Measurements from ENCODE around the gene SLC2A9.

The SLC2A9 gene

GRCh38 chr4:9962611-9963314 lies 58.5 kb downstream of the SLC2A9 start:
- DNase-seq (ENCODE audit: low spot score), result no peak

GRCh38 chr4:9954468-9954867 lies 66.8 kb downstream of the SLC2A9 start:
- DNase-seq (ENCODE audit: low spot score), result no peak

- DNase-seq (ENCODE audit: low spot score), result no peak
Observed at GRCh38 chr4:9953089-9953488, 68.2 kb downstream of the SLC2A9 start.

GRCh38 chr4:9952415-9952950 lies 68.8 kb downstream of the SLC2A9 start:
- no peak for DNase-seq (ENCODE audit: low spot score)

GRCh38 chr4:9949573-9949972 lies 71.7 kb downstream of the SLC2A9 start:
- no peak for DNase-seq (ENCODE audit: low spot score)

GRCh38 chr4:9947168-9948062 lies 73.9 kb downstream of the SLC2A9 start:
- DNase-seq (ENCODE audit: low spot score), result no peak

- DNase-seq (ENCODE audit: low spot score), result no peak
Observed at GRCh38 chr4:9946170-9946569, 75.1 kb downstream of the SLC2A9 start.

GRCh38 chr4:9944431-9945425 lies 76.6 kb downstream of the SLC2A9 start:
- no peak for DNase-seq (ENCODE audit: low spot score)

GRCh38 chr4:9943761-9944160 lies 77.5 kb downstream of the SLC2A9 start:
- DNase-seq (ENCODE audit: low spot score), result no peak

GRCh38 chr4:9942921-9943600 lies 78.2 kb downstream of the SLC2A9 start:
- no peak for DNase-seq (ENCODE audit: low spot score)

GRCh38 chr4:9942139-9942538 lies 79.2 kb downstream of the SLC2A9 start:
- no peak for DNase-seq (ENCODE audit: low spot score)

- DNase-seq (ENCODE audit: low spot score), result no peak
Observed at GRCh38 chr4:9940041-9940440, 81.3 kb downstream of the SLC2A9 start.

GRCh38 chr4:9938933-9939332 lies 82.4 kb downstream of the SLC2A9 start:
- no peak for DNase-seq (ENCODE audit: low spot score)

GRCh38 chr4:9937078-9937477 lies 84.2 kb downstream of the SLC2A9 start:
- no peak for DNase-seq (ENCODE audit: low spot score)

- DNase-seq (ENCODE audit: low spot score), result no peak
Observed at GRCh38 chr4:9936129-9936644, 85.1 kb downstream of the SLC2A9 start.

GRCh38 chr4:9933956-9934355 lies 87.3 kb downstream of the SLC2A9 start:
- no peak for DNase-seq (ENCODE audit: low spot score)

GRCh38 chr4:9933184-9933583 lies 88.1 kb downstream of the SLC2A9 start:
- DNase-seq (ENCODE audit: low spot score), result no peak

- no peak for DNase-seq (ENCODE audit: low spot score)
Observed at GRCh38 chr4:9932771-9933170, 88.5 kb downstream of the SLC2A9 start.

GRCh38 chr4:9931146-9931545 lies 90.2 kb downstream of the SLC2A9 start:
- no peak for DNase-seq (ENCODE audit: low spot score)

- DNase-seq (ENCODE audit: low spot score), result no peak
Observed at GRCh38 chr4:9929111-9929510, 92.2 kb downstream of the SLC2A9 start.

Data from hepatic stellate cell (primary cell).